Kasumi-1 (cell line): ENCODE data around the gene MYOM1.
"Not testable (repeated sequence)": the region's sequence is repeated elsewhere in the genome, so short reads cannot be mapped to it uniquely, and the experiment has no call there.

Experiments
- DNase-seq, 2 experiments: peaks; one replicate each; lab custom pipeline; 2025; lab: John Stamatoyannopoulos, UW

Gene MYOM1

GRCh38 chr18:3058328-3059191 is 161.2 kb downstream of the MYOM1 start:
- no peak for DNase-seq

- no peak for DNase-seq
These were observed 162.2 kb downstream of the MYOM1 start for GRCh38 chr18:3057526-3057925.

- DNase-seq, result no peak
These were observed 163.5 kb downstream of the MYOM1 start for GRCh38 chr18:3056311-3056710.

GRCh38 chr18:3055816-3056215 is 164.0 kb downstream of the MYOM1 start:
- DNase-seq, result no peak

GRCh38 chr18:3055186-3055728 is 164.5 kb downstream of the MYOM1 start:
- DNase-seq, result no peak

- no peak for DNase-seq
These were observed 165.0 kb downstream of the MYOM1 start for GRCh38 chr18:3054780-3055179.

GRCh38 chr18:3054214-3054613 is 165.6 kb downstream of the MYOM1 start:
- DNase-seq, result no peak

- no peak for DNase-seq
These were observed 166.7 kb downstream of the MYOM1 start for GRCh38 chr18:3053081-3053480.

- DNase-seq, result no peak
These were observed 167.4 kb downstream of the MYOM1 start for GRCh38 chr18:3052411-3052758.

GRCh38 chr18:3051718-3052410 is 167.9 kb downstream of the MYOM1 start:
- no peak for DNase-seq

GRCh38 chr18:3049897-3050454 is 169.8 kb downstream of the MYOM1 start:
- DNase-seq, result not testable (repeated sequence)

- DNase-seq, result no peak
These were observed 170.9 kb downstream of the MYOM1 start for GRCh38 chr18:3048820-3049349.

- DNase-seq, result peak; percentile 31 to 67
These were observed 171.6 kb downstream of the MYOM1 start for GRCh38 chr18:3048121-3048520.

- no peak for DNase-seq
These were observed 173.5 kb downstream of the MYOM1 start for GRCh38 chr18:3046216-3046808.

- peak; percentile 24 to 55 for DNase-seq
These were observed 174.7 kb downstream of the MYOM1 start for GRCh38 chr18:3044931-3045698.

GRCh38 chr18:3042379-3042778 is 177.4 kb downstream of the MYOM1 start:
- DNase-seq, result no peak

GRCh38 chr18:3041843-3042242 is 177.9 kb downstream of the MYOM1 start:
- no peak for DNase-seq

GRCh38 chr18:3040881-3041280 is 178.9 kb downstream of the MYOM1 start:
- no peak for DNase-seq

- no peak for DNase-seq
These were observed 179.6 kb downstream of the MYOM1 start for GRCh38 chr18:3040173-3040572.

GRCh38 chr18:3037423-3037915 is 182.3 kb downstream of the MYOM1 start:
- DNase-seq, result peak; percentile 21 to 35

- no peak for DNase-seq
These were observed 183.7 kb downstream of the MYOM1 start for GRCh38 chr18:3036108-3036507.
